Activated CD4-positive, alpha-beta T cell treated with anti-CD3 and anti-CD28 coated beads, Interleukin-2, amount 50 U/mL, for 16 hours (primary cell): ENCODE measurements around the gene IGSF21.

ENCODE experiments used
- DNase-seq: peaks from one replicate; pipeline ENCODE4 v3.0.0-alpha.2; 2020

The IGSF21 gene

DNA sequence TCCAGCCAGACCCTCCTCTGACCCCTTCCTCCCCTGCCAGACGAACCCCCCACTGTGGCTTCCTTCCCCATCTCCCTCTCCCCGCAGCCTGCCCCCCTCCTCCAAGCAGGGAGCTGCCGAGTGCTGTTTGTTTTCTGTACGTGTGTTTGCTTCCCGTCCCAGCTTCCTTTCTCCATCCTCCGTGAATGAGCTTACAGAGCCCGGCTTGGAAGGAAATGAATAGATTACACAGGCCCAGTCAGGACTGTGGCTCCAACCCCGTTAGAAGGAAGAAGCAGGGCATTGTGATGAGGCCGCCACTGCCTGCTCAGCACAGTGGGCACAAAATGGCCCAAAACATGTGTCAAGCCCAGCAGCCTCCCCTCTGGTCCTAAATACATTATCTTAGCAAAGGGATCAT, 123.2 kb downstream of the IGSF21 start:
- DNase-seq, result no peak

DNA sequence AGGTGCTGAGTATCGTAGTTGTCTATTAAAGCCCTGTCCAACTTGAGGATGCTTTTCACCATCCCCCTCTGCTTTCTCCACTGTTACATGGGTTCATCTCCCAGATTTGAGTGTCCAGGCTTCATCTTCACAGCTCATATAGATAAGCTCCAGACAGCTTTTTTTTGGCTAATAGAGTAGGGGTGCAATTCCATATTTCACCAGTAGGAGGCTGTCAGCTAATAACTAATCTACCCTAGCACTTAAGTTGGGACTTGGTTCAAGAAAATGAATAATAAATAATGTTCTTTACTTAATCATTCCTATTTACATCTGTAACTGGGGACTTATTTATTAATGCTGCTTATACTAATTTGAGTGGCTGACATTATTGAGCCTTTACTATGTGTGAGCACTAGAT, 124.5 kb downstream of the IGSF21 start:
- no peak for DNase-seq

DNA sequence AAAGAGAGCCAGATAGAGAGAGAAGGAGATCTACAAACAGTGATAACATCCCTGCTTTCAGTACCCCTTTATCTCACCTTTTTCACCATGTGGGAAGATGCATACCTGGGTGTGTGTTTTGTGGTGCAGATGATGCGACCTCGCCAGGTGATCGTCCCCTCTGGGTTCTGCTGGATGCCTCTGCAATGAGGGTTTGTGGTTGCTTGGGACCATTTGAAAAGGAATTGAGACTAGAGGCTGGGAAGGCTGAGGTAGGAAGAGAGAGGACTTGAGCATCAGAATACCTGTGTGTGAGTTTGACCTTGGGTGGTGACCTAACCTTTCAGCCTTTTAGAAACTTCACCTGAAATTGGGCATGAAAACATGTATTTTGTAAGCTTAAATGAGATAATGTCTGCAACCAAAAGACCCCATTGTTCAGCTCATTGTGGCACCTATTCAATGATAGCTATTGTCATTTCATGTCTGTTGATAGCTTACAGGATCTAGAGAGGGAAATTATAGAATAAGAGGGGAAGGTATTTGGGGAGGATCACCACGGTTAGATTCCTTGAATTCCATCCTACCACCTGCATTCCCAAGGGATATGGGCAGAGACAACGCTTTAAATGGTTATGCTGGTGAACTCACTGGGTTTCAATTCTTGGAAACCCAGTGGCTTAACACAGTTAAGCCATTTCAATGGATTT, 125.7 kb downstream of the IGSF21 start:
- DNase-seq, result no peak

DNA sequence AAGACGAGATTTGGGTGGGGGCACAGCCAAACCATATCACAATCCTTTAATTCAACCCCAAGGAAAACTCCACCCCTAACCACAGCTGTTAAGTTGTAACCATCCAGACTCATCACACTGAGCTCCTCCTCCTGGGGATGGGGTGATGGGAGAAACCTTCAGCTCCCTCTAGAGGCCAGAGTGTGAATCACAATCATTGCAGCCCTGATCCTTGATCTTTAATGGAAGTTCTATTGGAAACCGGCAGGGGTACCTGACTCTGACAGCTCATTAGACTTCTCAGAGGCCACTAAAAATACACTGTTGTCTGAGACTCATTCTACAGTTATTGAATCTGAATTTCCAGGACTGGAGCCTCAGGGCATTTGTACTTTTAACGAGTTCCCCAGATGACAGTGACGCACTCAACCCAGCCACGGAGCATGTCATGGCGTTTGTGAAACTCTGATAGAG, 127.2 kb downstream of the IGSF21 start:
- DNase-seq, result peak; percentile 41

DNA sequence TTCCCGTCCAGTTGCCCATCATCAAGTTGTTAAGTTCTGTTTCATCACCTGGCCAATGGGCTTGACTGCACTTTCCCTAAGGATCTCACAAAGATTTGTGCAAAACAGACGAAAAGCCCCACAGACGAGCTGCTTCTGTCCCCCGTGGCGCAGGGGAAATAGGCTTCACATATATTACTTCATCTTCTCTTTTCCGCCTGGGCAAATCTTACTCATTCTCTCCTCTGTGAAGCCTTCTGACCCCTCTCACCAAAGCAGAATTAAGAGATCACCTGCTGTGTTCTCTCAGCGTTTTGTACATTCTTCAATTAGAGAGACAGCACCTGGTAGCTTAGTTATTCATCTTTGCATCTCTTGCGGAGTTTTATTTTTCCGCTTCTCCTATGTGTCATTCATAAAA, 129.8 kb downstream of the IGSF21 start:
- no peak for DNase-seq

DNA sequence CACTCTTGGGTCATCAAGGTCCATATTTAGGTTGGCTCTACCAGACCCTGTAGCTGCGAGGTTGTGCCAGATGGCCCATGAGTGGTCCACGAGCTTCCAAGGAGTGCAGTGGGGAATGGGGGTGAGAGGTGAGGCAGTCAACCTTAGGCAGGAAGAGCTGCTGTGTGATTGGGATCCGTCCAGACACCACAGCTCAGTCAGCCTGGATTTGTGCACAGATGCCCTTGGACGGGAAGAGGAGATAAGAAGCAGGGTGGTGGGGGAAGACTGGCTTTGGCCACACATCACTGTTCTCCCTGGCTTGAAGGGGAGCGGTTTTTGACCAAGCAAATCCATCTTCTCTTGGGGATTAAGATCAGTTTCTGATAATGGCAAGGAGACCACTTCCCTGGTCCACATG, 130.6 kb downstream of the IGSF21 start:
- DNase-seq, result no peak

DNA sequence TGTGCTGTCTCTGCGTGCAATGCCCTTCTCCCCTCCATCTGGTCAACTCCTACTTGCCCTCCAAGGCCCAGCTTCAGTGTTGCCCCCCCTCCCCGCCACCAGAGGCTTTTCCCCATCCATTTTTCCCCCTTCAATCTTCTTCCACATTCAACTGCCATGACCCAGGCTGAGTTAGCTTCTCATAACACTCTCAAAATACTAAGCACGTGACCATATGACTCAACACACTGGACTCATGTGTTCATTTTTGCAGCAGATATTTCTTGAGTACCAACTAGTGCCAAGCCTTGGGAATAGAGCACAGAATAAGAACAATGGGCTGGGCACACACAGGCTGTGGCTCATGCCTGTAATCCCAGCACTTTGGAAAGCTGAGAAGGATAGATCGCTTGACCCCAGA, 132.1 kb downstream of the IGSF21 start:
- DNase-seq, result no peak

DNA sequence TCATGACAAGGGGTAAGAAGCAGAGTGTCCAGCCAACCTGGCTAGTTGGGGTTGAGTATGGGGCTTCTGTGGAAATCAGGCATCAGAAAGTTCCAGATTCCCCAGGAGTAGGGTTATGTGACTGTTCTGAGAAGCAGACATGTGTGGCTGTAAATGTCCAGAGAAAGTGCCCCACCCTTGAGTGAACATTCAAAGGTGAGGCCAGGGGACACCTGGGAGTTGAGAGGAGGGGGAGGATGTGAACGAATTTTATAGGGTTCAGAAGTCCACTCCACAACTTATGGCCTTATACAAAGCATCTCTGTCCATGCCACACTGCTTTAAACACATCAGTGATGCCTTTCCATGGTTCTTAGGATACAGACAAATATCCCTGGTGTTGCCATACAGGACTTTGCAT, 133.3 kb downstream of the IGSF21 start:
- DNase-seq, result no peak

DNA sequence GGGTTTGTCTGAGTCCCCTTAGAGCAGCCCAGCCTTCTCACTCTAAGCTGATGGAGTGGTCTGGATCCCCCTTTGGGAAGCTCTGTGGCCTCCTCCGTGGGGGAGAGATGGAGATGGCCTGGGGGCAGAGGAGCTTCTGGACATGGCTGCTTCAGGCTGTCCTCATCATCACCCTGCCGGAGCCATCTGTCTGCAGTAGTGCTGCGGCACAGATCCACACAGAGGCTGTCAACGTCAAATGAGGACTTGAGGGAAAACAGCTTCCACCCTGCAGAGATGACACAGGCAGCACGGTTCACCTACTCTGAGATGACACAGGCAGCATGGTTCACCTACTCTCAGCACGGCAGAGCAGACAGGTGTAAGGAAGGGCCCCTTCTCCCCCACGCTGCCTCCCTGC, 134.3 kb downstream of the IGSF21 start:
- no peak for DNase-seq

DNA sequence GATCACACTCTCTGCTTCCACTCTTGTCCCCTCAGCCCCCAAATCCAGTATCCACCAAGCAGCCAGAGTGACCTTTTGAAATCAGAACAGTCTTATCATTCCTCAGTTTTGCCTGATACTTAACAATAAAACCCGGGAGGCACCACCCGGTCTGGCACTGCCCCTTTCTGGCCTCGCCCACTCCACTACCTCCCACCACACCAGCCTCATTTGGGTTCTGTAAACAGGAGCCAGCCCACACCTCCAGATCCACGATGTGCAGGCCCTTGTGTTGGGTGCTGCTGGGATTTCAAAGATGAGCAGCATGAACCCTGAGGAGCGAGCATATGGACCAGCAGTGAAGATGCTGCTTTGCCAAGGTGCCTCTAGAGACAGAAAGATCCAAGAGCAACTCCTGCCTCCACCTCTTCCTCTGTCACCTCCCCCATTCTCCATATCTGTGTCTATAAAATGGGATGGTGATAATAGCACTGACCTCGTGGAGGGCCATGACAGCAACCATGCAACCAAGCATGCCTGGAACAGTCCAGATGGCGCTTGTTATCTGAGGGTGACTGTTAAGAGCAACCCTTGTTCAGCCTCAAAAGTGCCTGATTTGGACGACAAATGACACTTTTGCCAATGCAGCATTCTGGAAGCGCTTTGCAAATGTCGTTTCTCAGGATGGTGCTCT, 136.0 kb downstream of the IGSF21 start:
- no peak for DNase-seq

DNA sequence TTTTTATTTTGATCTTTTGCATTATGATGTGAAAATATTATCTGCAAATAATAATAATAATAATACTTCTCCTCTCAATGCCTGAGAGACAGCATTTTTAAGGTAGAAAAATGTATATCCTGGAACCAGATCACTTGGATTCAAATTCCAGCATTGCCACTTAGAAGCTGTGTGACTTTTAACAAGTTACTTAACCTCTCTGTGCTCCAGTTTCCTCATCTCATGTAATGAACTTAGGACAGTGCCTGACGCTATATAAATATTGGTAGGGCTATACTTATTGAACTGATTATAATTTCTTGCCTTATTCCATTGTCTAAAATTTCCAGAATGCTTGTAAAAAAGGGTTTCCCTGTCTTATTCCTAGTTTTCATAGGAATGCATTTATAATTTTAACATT, 137.2 kb downstream of the IGSF21 start:
- no peak for DNase-seq

DNA sequence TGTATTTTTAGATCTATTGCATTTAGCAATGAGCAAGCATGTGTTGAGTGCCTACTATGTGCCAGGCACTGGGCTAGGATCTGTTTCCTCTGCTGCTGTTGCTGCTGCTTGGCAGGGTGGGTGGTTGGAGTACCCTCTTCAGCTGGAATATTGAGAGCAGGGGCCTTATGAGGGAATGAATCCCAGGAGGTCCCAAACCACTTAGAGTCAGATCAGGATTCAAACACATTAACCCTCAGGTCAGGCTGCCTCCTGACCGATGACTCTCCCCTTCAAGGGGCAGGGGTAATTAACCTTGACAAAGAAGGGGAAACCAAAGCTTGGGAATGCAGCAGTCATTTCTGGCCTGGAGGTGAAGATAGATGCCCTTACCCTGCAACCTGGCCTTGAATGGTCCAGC, 138.0 kb downstream of the IGSF21 start:
- no peak for DNase-seq

DNA sequence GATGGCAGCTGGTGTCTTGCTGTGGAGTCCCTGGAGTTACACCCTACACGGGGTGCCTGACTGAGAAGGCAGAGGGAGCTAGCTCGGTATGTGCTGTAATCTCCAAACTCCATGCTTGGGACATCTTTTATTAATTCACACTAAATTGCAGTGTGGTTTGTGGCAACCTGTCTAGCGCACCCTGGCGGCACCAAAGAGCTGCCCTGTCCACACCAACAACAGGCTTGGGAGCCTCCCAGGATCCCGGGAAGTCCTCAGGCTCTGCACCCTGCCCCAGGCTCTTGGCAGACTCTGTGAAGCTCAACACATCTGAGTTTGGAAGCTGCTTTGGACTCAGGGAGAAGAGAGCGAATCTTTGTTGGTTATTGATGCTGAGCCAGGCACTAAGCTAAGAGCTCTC, 138.9 kb downstream of the IGSF21 start:
- DNase-seq, result no peak

DNA sequence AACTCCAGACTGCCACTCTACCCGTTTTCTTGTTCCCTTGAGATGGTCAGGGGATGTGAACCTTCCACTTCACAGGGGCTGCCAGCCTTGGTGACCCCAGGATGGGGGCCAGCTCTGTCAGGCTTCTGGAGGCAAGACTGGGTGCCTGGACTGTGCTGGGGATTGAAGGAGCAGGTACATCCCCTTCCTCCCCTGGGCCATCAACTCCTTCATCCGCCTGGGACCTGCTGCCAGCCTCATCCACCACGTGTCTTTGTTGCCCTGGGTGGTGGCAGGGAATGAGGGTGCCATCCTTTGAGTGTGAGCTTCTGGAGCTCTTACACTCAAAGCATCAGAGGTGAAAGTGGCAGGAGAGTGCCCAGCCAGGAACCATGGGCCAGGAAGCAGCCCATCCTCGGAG, 139.6 kb downstream of the IGSF21 start:
- no peak for DNase-seq

DNA sequence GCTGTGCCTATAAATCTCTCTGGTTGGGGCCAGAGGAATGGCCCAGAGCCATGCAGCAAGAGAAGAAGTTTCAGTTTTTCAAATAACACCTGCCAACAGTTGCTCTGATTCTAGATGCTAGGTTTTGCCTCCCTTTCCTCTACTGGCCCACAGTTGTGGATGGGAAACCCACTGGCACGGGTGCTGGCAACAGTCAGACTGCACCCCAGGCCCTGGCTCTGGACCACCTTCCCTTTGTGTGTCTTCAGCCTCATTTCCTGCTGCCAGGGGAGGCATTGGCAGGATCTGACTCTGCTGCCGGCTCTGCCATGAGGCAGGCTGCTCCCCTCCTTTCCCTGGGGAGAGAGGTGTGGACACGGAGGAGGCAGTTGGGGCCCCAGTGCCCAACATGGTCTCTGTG, 142.0 kb downstream of the IGSF21 start:
- no peak for DNase-seq

DNA sequence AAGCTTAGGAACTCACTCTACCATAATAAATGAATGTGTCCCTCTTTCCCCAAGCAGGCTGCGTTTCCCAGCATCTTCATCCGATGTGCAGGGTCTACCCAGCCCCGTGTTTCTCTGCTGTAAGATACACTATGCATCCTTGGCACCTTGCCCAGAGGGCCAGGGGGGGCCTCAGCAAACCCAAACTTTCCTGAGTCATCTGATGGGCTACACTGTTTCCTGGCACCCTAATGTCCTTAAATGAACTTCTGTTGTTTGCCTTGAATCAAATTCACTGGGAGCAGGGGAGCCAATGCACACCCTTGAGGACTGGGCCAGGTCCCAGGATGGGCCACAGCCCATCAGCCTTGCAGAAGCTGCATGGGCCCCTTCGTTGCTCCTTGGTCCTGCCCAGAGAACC, 145.5 kb downstream of the IGSF21 start:
- DNase-seq, result no peak

DNA sequence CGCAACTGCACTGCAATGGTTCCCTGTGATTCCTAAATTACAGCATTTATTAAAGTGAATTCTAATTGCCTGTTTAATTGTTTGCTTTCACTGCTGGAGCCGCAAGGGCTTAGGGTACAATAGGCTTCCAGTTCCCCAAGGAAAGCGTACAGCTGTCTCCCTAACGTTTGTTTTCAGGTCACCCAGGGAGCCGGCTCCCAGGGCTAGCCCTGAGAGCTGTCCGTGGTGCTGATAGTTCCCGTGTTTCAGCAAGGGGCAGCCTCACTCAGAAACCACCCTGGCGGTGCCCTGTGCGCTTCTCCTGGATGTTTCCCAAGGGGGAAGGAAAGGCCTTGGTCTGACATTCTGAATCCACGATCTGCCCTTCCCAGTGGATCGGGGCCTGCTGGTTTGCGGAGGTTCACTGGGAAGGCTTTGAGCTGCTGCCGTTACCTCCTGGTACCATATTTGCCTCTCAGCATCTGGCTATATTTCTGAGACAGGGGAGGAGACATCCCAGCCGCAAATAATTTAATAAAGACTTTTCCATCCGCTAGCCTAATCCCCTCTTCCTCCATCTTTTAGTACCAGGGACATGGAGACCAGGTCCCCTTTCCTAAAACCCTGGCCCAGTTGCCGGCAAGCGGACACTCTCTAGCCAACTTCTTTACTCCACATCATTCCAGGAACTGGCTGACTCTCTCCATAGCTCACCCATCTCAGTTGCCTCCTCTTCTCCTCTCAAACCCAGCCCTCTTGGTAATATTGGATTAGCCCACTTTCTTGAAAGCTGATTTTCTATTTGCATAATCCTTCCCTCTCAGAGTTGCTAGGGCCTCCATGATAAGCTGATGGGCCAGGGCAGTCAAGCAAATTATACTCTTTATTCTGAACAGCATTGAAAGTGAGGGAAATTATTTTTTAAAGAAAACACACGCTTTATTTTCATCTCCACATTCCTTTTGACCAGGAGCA, 149.0 kb downstream of the IGSF21 start:
- DNase-seq, result peak; percentile 2

DNA sequence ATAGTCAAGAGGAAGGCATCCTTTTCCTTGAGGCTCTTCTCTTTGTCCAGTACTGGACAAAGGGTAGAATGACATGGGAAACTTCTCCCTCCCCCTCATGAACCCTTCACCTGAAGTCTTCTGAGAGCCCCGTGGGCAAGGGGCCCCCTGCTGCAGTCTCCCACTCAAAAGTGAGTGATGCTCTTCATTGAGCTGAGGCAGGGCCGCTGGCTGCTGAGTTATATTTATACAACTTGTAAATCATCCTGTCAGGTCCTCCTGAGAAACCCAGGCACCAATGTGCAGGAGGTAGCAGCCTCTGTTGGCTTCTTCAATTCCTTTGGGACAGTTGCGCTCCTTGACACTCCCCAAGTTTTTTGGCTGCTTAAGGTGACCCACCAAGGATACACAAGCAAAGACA, 150.2 kb downstream of the IGSF21 start:
- DNase-seq, result no peak

DNA sequence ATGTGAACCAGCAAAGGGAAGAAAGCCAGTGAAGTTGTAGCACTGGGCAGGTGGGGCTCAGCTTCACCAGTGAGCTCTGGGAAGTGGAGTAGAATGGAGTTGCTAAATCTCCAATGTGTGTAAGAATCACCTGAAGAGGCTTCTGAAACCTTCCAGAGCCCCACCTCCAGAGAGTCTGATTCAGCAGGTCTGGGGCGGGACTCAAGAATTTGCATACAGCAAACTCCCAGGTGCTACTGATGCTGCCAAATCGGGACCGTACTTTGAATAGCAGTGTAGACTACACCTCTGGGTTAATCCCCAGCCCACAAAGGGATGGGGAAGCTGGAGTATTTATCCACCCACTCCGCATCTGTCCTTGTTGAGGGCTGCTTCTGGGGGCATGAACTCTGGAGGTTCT, 154.3 kb downstream of the IGSF21 start:
- no peak for DNase-seq

DNA sequence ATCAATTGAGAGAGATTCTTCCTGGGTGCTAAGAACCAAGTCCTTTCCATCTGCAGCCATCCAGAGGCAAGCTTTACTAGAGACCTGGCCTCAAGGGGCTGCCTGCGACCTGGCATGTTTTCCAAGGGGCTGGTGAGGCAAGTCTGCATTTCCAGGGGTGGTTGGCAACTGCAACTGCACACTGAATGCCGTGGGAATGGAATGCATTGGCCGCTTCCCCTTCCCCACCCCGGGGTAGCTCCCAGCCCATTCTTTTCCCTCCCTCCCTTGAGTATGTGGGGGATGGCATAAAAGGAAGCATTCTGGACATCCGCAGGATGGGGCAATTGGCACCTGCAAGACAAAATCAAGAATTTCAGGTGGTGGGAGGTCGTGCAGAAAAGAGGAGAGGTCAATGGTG, 155.1 kb downstream of the IGSF21 start:
- DNase-seq, result no peak

DNA sequence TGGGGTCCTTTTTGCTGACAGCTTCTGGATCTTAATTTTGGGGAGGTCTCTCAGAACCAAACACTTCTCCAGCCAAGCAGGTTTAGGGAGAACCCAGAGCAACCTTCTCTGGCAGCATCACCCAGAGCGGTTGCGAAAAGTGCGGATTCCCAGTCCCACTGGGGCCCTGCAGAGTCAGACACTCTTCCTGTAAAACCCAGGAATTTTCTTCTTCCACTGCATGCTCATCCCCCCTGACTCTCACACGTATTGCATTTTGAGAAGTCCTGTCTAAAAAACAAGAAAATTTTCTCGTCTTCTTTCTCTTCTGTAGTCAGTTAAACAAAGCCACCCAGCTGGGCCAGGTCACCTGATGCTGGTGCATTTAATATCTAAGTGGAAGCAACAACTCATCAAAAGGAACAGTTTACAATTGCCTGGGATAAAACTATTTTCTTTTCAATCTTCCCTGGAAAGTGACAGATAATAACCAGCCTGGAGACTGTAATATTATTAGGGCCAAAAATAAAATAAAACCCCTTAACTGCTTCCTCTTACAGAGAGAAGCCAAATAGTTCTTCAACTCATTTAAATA, 156.0 kb downstream of the IGSF21 start:
- no peak for DNase-seq

DNA sequence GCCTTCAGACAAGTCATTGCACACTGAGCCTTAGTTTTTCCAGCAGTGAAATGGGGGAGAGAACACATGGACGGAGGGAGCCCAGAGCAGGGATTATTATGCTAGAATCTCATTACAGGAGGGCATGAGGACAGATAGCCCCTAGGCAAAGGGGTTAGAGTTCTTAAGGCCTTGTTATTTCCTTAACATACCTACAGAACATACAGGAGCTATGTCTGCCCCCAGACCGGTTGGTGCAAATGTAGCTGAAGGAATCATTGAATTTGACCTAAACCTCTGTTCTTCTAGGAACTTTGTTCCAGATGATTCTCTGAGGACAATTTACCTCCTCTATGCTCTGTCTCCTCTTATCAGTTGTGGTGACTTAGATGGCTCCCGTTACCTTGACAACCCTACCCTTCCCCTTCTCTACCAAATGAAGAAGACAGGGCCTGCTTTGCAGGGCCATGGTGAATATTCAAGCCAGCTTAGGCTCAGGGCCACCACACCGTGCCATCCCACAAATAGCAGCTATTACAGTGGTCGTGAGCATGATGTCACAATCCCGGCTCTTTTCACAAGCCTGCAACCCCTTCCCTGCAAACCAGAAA, 156.9 kb downstream of the IGSF21 start:
- DNase-seq, result no peak

DNA sequence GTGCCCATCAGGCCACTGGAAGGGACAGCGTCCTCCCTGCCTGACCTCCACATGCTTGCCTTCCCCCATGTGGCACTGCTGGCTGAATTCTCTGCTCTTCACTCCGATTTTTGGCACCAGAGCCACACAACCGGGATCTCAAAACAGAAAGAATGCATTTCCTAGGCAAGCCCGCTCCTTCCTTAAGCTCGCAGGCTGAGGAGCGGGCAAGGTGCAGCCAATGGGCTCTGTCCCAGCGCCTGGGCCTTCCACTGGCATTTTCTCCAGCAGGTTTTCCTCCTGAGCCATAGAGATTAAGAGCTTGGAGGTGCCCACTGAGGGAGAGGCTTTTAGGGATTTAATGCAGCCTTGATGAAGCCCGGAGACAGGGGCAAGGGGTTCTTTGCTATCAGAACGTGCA, 158.0 kb downstream of the IGSF21 start:
- DNase-seq, result no peak
